ENCODE measurements around the gene CYRIA.

CYRIA gene

DNA sequence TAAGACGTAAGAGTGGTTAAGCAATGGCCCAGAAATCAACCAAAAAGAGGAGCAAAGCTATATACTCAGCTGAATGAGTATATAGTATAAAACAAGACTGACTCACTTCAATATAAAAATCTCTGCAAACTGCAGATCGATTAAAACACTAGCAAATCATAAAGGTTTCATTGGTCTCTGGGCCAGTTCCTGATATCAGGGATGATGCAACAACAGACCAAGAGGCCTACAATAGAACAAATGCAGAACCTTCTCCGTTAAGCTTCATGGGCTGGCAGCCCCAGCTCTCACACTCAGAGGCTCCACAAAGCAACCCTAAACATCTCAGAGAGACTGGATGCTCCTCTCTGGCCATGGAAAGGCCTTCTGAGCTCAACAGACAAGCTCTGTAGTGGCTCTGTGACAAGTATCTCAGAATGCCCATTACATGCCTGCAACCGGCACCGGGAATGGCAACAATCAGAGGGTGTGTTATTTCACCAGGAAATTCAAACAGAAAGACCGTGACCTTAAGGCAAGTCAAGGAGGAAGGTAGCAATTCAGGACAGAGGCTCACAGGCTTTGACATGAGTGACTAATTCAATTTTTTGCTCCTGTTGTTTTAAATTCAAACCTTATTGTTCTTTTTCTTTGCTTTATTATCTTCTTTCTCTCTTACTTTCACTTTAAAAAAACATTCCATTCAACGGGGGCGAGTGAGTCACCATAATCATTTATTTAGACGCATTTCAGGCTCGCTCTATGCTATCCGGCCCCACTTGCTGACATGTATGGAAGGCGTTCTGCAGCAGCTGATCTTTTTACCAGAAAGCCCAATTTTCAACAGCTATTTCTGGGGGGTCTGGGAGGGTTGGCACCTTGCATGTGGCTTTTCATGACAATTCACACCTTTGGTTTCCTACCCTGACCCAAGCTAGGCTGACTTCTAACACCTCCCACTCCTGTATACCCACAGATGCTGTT lies 15.1 kb downstream of the CYRIA start:
- DNase-seq (ENCODE audit: low read depth in 2 of 2) = no peak

DNA sequence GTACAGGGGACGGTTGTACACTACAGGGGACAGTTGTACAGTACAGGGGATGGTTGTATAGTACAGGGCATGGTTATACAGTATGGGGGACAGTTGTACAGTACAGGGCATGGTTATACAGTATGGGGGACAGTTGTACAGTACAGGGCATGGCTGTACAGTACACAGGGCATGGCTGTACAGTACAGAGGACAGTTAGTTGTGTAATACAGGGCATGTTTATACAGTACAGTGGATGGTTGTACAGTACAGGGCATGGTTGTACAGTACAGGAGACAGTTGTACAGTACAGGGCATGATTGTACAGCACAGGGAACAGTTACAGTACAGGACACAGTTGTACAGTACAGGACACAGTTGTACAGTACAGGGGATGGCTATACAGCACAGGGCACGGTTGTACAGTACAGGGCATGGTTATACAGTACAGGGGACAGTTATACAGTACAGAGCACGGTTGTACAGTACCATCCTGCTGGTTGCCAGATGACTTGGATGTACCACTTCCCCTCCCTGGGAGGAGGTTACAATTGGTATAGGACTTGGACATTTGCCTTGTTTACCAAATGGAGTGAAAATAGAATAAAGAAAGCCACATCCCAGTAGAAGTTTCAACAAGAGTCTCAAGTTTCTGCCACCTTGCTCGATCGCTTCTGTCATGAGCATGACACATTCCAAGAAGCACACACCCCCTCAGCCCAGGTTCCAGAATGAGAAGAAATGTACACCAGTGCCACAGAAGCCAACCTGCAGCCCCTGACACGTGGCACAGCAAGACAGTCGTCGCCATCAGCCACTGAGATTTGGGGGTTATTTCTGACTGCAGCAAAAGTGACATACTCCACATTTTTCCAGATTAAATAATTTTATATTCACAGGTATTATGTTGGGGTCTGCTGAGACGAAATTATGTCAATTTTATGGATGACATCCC lies 16.0 kb downstream of the CYRIA start:
- DNase-seq (ENCODE audit: low read depth in 2 of 2) = no peak

DNA sequence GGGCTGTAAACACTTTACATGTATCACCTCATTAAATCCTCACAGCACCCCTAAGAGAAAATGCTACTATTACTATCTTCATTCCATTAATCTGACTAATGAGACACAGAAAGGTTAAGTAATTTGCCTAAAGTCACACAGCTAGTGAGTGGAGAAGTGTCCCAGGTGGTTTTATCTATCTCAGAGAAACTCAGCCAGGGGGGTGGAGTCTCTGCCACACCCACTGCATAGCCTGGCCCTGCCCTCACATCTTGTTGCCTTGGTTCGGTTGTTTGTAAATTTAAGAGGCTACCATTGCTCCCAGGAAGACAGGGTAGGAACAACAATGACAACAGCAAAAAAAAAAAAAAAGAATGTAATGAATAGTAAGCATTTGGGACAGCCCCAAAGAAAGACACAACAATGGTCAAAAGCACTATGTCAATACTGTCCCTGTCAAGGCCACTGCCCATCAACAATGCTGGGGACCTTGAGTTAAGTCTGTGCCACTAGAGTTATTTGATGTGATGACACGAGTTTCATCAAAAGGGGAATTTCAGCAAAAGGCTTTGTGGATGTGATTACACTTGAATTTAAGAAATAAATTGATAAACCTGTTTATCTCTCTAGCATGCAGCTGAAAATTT lies 17.5 kb downstream of the CYRIA start:
- DNase-seq (ENCODE audit: low read depth in 2 of 2) = no peak

DNA sequence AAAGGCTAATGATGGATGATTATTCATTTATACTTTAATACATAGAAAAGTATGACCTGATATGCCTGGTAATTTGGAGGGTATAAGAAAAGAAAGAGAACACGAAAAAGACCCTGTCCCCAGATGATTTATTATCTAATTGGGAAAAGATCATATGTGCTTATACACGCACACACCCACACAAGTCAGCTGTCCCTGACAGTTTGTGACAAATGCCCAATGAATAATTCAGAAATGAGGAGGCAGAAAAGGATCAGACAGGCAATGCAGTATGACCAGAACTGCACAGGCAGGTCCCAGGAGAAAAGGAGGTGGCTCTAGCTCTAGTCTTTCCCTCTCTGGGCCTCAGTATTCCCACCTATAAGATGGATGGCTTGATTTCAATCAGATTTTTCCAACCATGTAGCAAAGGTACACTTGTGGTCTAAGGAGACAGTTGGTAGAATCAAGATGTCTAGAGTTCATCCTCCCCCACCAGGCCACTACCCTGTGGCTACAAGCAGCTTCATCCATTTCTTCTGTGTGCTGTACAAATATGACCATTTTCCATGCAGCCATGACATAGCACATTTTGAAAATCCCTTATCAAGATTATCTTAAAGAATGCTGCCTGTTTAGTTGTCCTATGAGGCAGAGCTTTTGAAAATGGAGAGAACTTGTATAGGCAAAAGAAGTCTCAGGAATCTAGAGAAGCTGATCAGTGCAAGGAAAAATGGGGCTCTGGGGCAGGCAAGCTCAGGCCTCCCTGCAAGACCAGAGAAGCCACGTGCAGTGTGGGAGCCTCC lies 19.7 kb downstream of the CYRIA start:
- DNase-seq (ENCODE audit: low read depth in 2 of 2) = no peak

DNA sequence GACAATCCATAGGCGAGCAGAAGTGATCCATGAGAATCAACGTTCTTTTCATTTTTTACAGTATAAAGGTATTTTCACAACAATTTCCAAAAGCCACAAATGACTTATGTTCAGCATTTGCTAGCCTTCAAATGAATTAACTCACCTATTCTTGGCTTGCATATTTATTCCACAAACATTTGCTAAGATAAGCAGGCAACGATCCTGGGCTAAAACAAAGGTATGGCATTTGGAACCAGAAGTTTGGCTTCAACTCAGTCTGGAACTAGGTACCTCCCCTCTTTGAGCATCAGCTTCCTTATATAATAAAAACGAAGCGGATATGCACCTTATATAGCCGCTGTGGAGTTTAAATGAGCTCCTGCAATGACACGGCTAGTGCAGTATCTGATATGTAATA lies 20.5 kb downstream of the CYRIA start:
- DNase-seq (ENCODE audit: low read depth in 2 of 2) = no peak

DNA sequence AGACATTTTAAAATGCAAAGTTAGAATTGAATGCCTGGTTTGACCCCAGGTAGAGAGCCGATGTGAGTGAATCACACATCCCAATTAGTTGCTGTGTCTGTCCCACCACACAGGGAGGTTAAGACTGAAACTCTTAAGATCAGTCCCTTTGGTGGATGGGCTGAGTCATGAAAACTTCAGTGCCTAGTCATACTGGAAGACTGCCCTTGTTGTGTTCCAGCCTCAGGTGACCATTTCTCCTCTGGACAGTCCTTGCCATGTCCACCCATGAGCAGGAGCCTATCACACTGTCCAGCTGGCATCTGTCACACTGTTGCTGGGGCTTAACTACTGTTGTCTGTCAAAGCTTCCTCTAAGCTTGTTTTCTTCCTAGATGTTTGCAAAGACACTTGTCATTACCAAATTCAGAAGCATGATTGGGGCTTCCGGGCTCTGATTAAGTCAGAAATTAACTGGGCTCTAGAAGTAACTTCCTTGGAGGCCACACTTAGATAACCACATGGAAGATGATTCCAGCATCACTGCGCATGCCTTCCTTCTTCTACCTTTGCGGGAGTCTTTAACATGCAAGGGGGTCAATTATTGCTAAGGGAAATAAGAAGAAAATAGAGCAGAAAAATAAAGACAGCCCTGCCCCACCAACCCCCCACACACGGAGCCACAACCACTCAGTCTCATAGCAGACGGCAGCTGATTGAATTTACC lies 21.3 kb downstream of the CYRIA start:
- DNase-seq (ENCODE audit: low read depth in 2 of 2) = no peak

DNA sequence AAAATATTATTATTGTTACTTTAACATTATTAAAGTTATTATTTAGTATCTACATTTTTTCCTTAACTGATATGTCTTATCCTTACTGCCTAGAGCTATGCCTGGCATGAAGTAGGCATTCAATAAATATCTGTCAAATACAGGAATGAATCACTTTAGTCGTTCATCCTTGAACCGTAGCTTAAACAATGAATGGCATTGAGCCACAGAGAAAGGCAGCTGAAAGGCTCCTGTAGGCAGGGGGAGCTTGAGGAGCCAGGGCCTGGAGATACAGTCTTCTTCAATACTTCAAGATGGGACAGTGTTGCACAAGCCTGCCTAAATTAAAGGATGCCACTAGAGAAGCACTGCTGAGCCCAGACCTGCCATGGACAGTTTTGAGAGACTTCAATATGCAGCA lies 22.5 kb downstream of the CYRIA start:
- no peak for DNase-seq (ENCODE audit: low read depth in 2 of 2)

DNA sequence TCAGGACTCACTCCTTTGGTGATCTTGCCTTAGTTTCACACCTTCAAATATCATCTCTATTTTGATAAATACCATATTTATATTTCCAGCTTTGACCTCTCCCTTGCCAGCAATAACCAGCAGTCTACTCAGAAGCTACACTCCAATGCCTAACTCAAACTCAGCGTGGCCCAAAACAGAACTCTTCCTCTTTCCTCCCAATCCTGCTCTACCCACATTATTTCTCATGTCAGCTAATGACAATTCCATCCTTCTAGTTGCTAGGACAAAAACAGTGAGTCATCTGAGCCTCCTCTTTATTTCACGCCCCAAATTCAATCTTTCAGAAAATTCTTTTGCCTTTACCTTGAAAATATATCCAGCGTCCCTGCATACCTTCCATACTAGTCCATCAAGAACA lies 23.5 kb downstream of the CYRIA start:
- no peak for DNase-seq (ENCODE audit: low read depth in 2 of 2)

DNA sequence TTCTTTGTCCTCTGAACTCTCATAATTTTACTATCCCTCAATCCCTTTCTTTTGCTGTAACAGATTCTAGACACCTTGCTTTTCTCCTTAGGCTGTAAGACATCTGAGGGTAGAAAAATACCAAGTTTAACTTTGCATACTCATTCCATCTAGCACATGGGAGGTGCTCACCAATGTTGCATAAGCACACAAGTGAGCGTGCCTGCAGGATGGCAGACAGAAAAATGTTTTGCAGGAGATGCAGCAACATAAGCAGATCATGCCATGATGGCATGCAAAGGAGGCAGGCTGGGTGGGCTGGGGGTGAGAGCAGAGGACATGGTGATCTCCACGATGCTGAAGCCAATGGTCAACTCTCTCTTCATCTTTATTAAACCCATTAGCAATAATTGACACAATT lies 24.1 kb downstream of the CYRIA start:
- no peak for DNase-seq (ENCODE audit: low read depth in 2 of 2)

DNA sequence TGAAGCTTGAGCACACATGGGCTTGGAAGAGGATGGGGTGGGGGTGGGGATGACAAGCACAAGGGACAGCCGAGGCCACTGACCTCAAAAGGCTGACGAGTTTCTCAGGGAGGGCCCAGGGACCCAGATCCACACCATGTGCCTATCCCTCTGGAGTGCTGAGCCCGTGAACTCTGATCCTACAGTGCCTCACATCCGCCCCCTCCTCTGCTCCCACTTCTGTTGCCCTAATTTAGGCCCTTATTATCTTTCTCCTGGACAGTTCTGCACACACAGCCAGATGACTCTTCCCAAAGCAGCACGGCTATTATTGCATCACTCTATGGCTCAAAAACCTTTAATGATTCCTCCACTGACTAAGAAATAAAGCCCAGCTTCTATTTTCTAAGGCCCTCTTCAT lies 24.8 kb downstream of the CYRIA start:
- DNase-seq (ENCODE audit: low read depth in 2 of 2) = no peak

DNA sequence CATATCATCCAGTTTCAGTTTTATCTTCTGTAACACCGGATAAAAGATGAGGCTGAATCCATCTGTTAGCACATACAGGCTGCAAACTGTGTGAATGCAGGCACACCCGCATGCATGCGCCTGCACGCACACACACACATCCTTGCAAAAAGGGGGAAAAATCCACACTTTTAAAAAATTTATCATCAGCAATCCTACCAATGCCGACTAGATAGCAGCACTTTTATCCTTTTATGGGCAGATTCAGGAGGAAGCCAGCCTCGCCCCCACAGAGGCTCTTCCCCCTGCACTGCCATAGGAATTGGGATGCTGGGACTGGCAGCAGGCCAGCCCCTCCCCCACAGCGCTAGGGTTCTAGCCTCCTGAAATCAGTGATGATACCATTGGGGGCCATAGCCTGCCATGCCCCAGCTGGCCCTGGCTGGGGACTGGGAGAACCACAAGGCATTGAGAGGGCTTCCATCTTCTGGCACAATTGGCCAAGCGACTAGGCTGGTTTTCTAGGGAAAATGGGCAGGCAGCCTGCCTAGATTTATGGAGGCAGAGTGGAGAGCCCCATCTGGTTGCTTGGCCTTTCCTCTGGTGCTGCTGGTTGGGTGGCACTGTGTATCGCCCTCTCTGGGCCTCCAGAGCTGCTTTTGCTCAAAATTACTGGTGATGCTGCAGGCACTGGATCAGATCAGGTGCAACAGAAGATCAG lies 25.5 kb downstream of the CYRIA start:
- DNase-seq (ENCODE audit: low read depth in 2 of 2) = no peak

DNA sequence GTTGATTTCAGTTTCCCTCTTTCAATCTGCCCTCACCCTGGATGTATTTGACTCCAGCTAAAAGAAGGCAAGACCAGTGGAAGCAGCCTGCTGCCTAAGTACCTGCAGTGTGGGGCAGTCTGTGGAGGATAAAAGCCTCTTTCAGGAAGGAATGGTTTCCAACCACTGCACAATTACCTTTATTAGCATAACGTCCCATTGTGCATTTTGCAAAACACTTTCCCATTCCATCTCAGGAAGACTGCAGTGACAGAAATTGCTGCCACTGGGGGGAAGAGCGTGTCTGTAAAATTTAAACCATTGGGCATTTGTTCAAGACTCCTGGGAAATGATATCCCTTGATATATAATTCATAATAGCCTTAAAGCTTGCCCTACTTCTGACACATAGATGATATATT lies 26.2 kb downstream of the CYRIA start:
- no peak for DNase-seq (ENCODE audit: low read depth in 2 of 2)

DNA sequence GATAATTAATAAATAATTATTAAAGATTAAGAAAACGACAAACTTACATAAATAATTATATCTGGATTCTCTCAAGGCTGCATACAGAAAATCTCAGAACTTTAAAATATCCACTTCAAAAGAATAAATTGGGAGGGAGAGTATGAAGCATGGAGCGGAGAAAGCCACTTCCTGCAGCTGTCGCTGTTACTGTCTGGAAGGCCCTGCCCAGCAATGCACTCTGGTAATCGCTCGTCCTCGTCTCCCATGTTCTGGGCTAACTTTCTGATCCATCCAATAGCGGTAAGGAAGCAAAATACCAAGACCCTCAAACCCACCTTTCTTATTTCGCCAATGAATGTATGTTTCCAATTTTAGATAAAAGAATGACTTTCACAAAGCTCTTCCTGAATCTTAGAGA lies 26.7 kb downstream of the CYRIA start:
- DNase-seq (ENCODE audit: low read depth in 2 of 2) = no peak

DNA sequence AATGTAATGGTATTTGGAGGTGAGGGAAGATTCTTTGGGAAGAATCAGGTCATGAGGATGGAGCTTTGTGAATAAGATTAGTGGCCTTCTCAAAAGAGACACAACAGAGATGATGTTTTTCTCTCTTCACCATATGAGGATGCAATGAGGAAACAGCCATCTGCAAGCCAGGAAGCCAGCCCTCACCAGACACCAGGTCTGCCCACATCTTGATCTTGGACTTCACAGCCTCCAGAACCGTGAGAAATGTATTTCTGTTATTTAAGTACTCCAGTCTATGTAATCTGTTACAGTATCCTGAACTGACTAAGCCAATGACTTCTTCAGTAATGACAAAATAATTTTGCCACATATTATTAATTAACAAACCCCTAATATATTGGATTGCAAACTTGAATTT lies 28.3 kb downstream of the CYRIA start:
- DNase-seq (ENCODE audit: low read depth in 2 of 2) = no peak

DNA sequence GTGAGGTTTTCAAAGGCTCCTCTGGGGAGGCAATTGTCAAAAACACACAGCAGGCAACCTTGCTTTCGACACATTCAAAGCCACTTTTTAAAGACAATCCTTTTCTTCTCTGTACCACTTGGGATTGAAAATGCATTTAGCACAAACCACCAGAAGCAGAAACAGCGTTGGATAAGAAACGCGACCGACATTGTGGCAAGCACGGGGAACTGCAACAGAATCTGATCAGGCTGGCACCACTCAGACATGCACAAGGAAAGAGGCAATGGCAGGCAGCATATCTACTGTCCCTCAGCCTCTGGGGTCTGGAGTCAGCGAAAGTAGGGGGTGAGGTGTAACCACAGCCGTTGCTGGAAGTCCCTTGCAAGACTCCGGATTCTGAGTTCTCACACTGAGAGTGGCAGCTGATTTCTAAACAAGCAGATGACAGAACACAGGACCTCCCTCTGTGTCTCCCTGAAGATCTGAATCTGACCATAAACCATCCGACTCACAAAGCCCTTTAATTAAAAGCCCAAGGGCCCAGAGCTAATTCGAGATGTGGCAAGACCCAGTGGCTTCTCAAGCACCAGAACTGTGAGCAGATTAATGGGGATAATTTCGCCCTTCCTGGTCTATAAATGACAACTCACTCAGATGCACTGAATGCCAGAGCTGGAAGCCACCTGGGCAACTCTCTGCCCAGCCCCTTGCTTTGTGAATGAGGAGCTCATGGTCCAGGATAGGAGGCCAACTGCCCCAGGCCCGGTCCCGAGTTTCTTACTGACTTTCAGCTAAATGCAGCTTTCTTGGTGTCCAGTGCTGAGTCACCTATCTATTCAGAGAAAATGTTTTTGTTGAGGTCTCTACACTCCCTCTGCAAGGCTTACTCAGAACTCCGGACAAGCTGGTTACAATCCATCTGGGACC lies 29.6 kb downstream of the CYRIA start:
- no peak for DNase-seq (ENCODE audit: low read depth in 2 of 2)

DNA sequence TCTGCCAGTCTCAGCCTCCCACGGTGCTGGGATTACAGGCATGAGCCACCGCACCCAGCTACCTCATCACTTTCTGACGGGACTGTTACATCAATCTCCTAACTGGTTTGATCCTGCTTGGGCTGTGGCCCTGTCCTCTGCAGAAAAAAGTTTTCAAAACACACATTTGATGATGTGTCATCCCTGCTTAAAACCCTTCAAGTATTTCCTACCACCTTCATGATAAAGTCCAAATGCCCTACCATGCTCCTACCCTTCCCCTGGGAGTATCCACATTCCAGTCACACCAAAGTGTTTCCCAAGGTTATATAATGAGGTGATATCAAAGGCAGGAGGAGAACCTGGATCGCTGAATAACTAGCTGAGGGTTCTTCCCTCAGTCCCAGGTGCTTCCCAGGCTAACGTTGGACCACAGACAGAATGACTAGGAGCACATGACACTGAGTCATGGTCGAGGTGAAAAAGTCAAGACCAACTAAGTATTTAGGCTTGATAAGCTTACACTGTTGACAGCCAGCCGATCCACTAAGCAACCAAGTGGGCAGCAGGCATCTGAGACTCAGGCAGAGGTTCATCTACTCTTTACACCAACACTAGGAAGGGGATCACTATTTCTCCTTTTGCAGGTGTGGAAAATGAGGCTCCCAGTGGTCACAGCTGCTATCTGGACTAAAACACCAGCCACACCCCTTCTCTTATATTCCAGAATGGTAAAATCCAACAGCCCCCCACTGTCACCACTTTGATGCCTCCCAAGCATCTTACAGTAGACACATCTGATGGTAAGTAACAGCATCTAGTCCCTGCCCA lies 31.8 kb downstream of the CYRIA start:
- DNase-seq (ENCODE audit: low read depth in 2 of 2) = no peak

DNA sequence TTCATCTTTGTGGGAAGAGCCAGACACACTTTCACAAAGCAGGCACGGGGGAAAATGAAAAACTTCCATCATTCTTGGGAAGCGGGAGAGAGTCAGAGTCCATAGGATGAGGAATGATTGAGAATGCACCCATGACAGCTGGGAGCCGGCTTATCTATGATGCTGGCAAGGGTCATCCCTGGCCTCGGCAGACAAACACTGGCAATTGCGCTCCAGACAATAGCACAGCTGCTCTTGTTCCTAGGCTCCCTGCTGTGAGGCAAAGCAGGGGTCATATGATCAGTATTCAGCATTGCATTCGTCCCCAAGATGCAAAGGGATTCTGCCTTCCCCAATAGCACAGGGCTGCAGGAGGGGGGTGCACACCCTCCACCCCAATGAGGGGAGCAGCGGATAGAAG lies 33.0 kb downstream of the CYRIA start:
- DNase-seq (ENCODE audit: low read depth in 2 of 2) = no peak

DNA sequence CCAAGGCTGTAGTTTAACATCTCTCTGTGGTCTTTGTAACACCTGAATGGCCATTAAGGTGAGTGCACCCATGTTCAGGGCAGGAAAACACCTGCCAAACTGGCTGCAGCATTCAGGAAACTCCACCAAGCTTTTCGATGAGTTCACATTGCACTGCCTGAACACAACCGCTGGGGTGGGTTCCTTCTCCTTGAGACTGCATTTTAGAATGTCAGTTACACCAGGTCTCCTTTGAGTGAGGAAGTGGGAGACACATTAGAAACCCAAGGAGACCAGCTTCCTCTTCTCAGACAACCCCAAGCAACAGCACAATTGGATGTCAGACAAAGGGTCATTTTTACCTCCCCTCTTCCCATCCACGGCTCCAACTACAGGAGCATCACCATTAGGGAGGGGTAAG lies 35.2 kb downstream of the CYRIA start:
- DNase-seq (ENCODE audit: low read depth in 2 of 2) = no peak

Data from activated CD8-positive, alpha-beta memory T cell treated with anti-CD3 and anti-CD28 coated beads for 4 hours (primary cell).